OCI-LY3 (cell line): ENCODE data around the gene BIRC6.

Experiments used
- CTCF ChIP-seq: fragments of 200-600, 300-600 bp; sonication (generic); IDR thresholded peaks from 2 replicates; pipeline ENCODE4 v1.5.1; 2014; ENCODE audit warnings: antibody characterized with exemption, low read length, low read depth
- EZH2phosphoT487 ChIP-seq: fragments of 200-600 bp; shearing (Covaris generic); IDR thresholded peaks from 2 replicates; pipeline ENCODE4 v1.6.1; 2018; ENCODE audit warnings: antibody characterized with exemption, mixed run types, low read depth

GRCh38 chr2:32416519-32416918 lies 59.7 kb downstream of the BIRC6 start:
- TF ChIP-seq CTCF (no peak), EZH2phosphoT487 (no peak)
